Measurements from ENCODE around the gene BEX2.
"Not testable (repeated sequence)": the region's sequence is repeated elsewhere in the genome, so short reads cannot be mapped to it uniquely, and the experiment has no call there.

Gene BEX2

GRCh38 chrX:103310555-103311398 lies at the start of gene BEX2:
Gene BEX2, minus strand, starts transcription at chrX:103310990. Its CDS starts 1,014 bp downstream, at chrX:103309976.
- Histone ChIP-seq H3K9me3 (ENCODE audit: insufficient read depth, low read length) (no peaks in the 10 kb centered on the region), H3K27me3 (ENCODE audit: low read depth, low read length) (no peaks in the 10 kb centered on the region), H3K9ac (ENCODE audit: low read length) (peak within 1 kb of the TSS; percentile 60), H3K36me3 (replicated peaks; ENCODE audit: low read depth, low read length) (no peaks in the 10 kb centered on the region), H3K4me1 (ENCODE audit: low read length) (no peaks in the 10 kb centered on the region), H3K27ac (ENCODE audit: low read length) (no peak within 1 kb of the TSS), H2AFZ (ENCODE audit: low read depth, low read length) (peak within 1 kb of the TSS; percentile 100), H3K4me3 (ENCODE audit: low read length) (peak within 1 kb of the TSS; percentile 96), H3K4me2 (ENCODE audit: low read length) (peak within 1 kb of the TSS; percentile 87), H4K20me1 (ENCODE audit: insufficient read depth, low read length) (no peaks in the 10 kb centered on the region), H3K79me2 (ENCODE audit: low read length) (no peaks in the 10 kb centered on the region)
- TF ChIP-seq EZH2phosphoT487 (IDR thresholded peaks at IDR 0.05; ENCODE audit: low read depth): no peak
- no peak for TF ChIP-seq CTCF (IDR thresholded peaks at IDR 0.05; ENCODE audit: low read depth, low read length)

- Histone ChIP-seq H3K4me1 (ENCODE audit: low read length) (0 out of 2 replicates have a peak, but pooled peaks cover 5% of the 10 kb centered on the region), H3K36me3 (replicated peaks; ENCODE audit: low read depth, low read length) (no peaks in the 10 kb centered on the region), H3K4me3 (ENCODE audit: low read length) (no peak overlapping the region), H3K27me3 (ENCODE audit: low read depth, low read length) (no peaks in the 10 kb centered on the region), H3K9ac (ENCODE audit: low read length) (no peak overlapping the region), H3K9me3 (ENCODE audit: insufficient read depth, low read length) (no peaks in the 10 kb centered on the region), H2AFZ (ENCODE audit: low read depth, low read length) (no peak overlapping the region), H3K4me2 (ENCODE audit: low read length) (no peak overlapping the region), H3K79me2 (ENCODE audit: low read length) (no peaks in the 10 kb centered on the region), H4K20me1 (ENCODE audit: insufficient read depth, low read length) (no peaks in the 10 kb centered on the region), H3K27ac (ENCODE audit: low read length) (no peak overlapping the region)
- TF ChIP-seq EZH2phosphoT487 (IDR thresholded peaks at IDR 0.05; ENCODE audit: low read depth): no peak
- TF ChIP-seq CTCF (IDR thresholded peaks at IDR 0.05; ENCODE audit: low read depth, low read length): no peak
These were observed 49.3 kb upstream of the BEX2 start for GRCh38 chrX:103360092-103360491.

GRCh38 chrX:103359605-103360004 lies 48.8 kb upstream of the BEX2 start:
- not testable (repeated sequence) for H3K79me2 ChIP-seq (ENCODE audit: low read length); H3K4me1 ChIP-seq (ENCODE audit: low read length); H3K9ac ChIP-seq (ENCODE audit: low read length); H3K4me3 ChIP-seq (ENCODE audit: low read length); H3K27me3 ChIP-seq (ENCODE audit: low read depth, low read length); H3K9me3 ChIP-seq (ENCODE audit: insufficient read depth, low read length); H3K36me3 ChIP-seq (replicated peaks; ENCODE audit: low read depth, low read length); H3K27ac ChIP-seq (ENCODE audit: low read length); H2AFZ ChIP-seq (ENCODE audit: low read depth, low read length); H3K4me2 ChIP-seq (ENCODE audit: low read length); H4K20me1 ChIP-seq (ENCODE audit: insufficient read depth, low read length)

GRCh38 chrX:103357871-103358270 lies 47.1 kb upstream of the BEX2 start:
- Histone ChIP-seq H3K79me2 (ENCODE audit: low read length) (no peaks in the 10 kb centered on the region), H3K9me3 (ENCODE audit: insufficient read depth, low read length) (no peaks in the 10 kb centered on the region), H3K36me3 (replicated peaks; ENCODE audit: low read depth, low read length) (no peaks in the 10 kb centered on the region), H3K27ac (ENCODE audit: low read length) (no peak overlapping the region), H4K20me1 (ENCODE audit: insufficient read depth, low read length) (no peaks in the 10 kb centered on the region), H3K9ac (ENCODE audit: low read length) (no peak overlapping the region), H2AFZ (ENCODE audit: low read depth, low read length) (no peak overlapping the region), H3K4me1 (ENCODE audit: low read length) (0 out of 2 replicates have a peak, but pooled peaks cover 5% of the 10 kb centered on the region), H3K27me3 (ENCODE audit: low read depth, low read length) (no peaks in the 10 kb centered on the region), H3K4me3 (ENCODE audit: low read length) (no peak overlapping the region), H3K4me2 (ENCODE audit: low read length) (0 out of 2 replicates have a peak overlapping the region, but pooled peaks have one; percentile 87)
- TF ChIP-seq CTCF (IDR thresholded peaks at IDR 0.05; ENCODE audit: low read depth, low read length): no peak
